ENCODE data around the gene EFNA2.

EFNA2 gene

DNA sequence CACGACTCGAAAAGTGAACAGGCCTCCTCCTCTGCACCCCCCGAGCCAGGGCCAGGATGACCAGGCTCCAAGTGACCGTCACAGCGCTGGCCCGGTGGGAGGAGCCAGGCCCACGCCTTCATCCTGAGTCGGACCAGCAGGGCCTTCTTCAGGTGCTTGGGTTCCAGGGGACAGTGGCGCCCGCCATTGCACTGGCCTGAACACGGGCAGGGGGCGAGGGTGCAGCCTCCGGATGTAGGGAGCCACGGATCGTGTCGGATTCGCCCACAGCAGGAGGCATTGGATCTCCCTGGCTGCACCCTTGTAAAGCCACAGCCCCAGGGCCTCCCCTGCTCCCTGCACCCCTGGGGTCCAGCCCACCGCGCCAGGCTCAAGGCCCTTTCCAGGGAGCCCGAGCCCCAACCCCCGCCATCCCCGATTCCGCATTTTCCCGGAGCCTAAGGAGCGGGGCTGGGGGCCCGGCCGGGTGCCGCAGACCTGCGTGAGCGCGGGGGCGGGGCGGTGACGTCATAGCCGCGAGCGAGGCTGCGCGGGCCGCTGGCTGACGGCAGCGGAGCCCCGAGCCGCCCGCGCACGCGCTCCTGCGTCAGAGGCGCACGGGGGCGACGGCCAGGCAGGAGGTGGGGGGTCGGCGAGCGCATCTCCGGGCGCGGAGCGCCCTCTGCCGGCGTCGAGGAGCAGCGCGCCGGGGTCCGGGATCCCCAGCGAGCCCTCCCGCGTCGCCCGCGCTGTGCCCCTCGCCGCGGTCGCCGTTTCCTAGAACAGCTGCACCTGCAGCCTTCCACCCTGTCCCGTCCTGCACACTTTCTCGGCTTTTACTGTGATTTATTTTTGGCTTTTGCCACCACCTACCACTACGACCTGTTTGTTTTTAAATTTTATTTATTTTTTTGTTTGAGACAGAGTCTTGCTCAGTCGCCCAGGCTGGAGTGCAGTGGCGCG lies 45.6 kb upstream of the EFNA2 start:
- DNase-seq (ENCODE audit: low spot score), result peak; percentile 94
- peak overlapping the region; percentile 100 for H2AK5ac ChIP-seq (ENCODE audit: low read depth, low read length)
- peak overlapping the region; percentile 95 for H3K4ac ChIP-seq (ENCODE audit: low read length)
- H3K18ac ChIP-seq (ENCODE audit: low read length), result peak overlapping the region; percentile 98
- H3K23ac ChIP-seq (ENCODE audit: low read depth, low read length, poor library complexity), result peak overlapping the region; percentile 91
- H3K9me3 ChIP-seq (replicated peaks in 1 of 2; ENCODE audit: control insufficient read depth in 2 of 2, insufficient read depth in 1 of 2, low read depth in 1 of 2, low read length in 2 of 2), result no peaks in the 10 kb centered on the region
- H2BK15ac ChIP-seq (ENCODE audit: low read length), result peak overlapping the region; percentile 99
- peaks cover 10 to 19% of the 10 kb centered on the region in 2 donors for H3K36me3 ChIP-seq (replicated peaks in 1 of 2; ENCODE audit: control insufficient read depth in 2 of 2, insufficient read depth in 2 of 2, low read length in 2 of 2)
- peak overlapping the region; percentile 96 for H3K9ac ChIP-seq (ENCODE audit: low read depth, low read length, poor library complexity)
- peak overlapping the region; percentile 89 for H3K14ac ChIP-seq (ENCODE audit: low read length)
- peak overlapping the region; percentile 69 for H3K4me2 ChIP-seq (ENCODE audit: insufficient read depth, low read length, poor library complexity, severe bottlenecking)
- H2BK12ac ChIP-seq (ENCODE audit: low read length), result peak overlapping the region; percentile 97
- H3K4me1 ChIP-seq (ENCODE audit: control insufficient read depth in 2 of 2, insufficient read depth in 1 of 2, low read depth in 1 of 2, low read length in 2 of 2), result peaks cover 29 to 36% of the 10 kb centered on the region in 2 donors
- peak overlapping the region; percentile 92 for H4K8ac ChIP-seq (ENCODE audit: low read depth, low read length)
- WGBS, 2 donors (ENCODE audit: extremely low coverage in 2 of 2, insufficient read length in 2 of 2, insufficient replicate concordance in 1 of 2), result no CpG with 5 or more reads among the region's 84 CpGs
- peak overlapping the region; percentile 26 to 70 for H3K4me3 ChIP-seq (ENCODE audit: low read length in 2 of 2)
- H2BK5ac ChIP-seq (ENCODE audit: low read length), result peak overlapping the region; percentile 95
- H3K27ac ChIP-seq (replicated peaks; ENCODE audit: low read length), result no peak overlapping the region
- H3K79me1 ChIP-seq (ENCODE audit: low read depth, low read length), result peaks cover 28% of the 10 kb centered on the region
- H4K91ac ChIP-seq (ENCODE audit: low read depth, low read length, poor library complexity), result peak overlapping the region; percentile 85
- peak overlapping the region; percentile 97 for H2BK120ac ChIP-seq (ENCODE audit: low read depth, low read length)
- no peaks in the 10 kb centered on the region for H3K27me3 ChIP-seq (ENCODE audit: control insufficient read depth in 3 of 3, insufficient read depth in 3 of 3, low read depth in 1 of 3, low read length in 3 of 3)
- H2AFZ ChIP-seq (ENCODE audit: low read length), result peak overlapping the region; percentile 58

DNA sequence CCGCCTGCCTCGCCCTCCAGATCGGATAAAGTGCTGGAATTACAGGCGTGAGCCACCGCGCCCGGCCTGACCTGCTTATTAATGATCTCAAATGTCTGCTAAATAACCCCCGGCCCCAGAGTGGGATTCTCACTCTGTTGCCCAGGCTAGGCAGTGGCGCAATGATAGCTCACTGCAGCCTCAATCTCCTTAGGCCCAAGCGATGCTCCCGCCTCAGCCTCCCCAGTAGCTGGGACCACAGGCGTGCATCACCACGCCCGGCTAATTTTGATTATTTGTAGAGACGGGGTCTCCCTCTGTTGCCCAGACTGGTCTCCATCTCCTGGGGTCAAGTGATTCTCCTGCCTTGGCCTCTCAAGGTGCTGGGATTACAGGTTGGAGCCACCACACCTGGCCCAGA lies 44.7 kb upstream of the EFNA2 start:
- Histone ChIP-seq H2AFZ (ENCODE audit: low read length) (peak overlapping the region; percentile 89), H3K27ac (replicated peaks; ENCODE audit: low read length) (no peak overlapping the region), H3K4ac (ENCODE audit: low read length) (no peak overlapping the region), H3K36me3 (replicated peaks in 1 of 2; ENCODE audit: control insufficient read depth in 2 of 2, insufficient read depth in 2 of 2, low read length in 2 of 2) (peaks cover 1 to 10% of the 10 kb centered on the region in 2 donors), H3K4me2 (ENCODE audit: insufficient read depth, low read length, poor library complexity, severe bottlenecking) (no peak overlapping the region), H2BK120ac (ENCODE audit: low read depth, low read length) (no peak overlapping the region), H3K9me3 (replicated peaks in 1 of 2; ENCODE audit: control insufficient read depth in 2 of 2, insufficient read depth in 1 of 2, low read depth in 1 of 2, low read length in 2 of 2) (no peaks in the 10 kb centered on the region), H2BK5ac (ENCODE audit: low read length) (no peak overlapping the region), H2BK12ac (ENCODE audit: low read length) (peak overlapping the region; percentile 84), H4K8ac (ENCODE audit: low read depth, low read length) (no peak overlapping the region), H3K18ac (ENCODE audit: low read length) (no peak overlapping the region), H3K4me3 (ENCODE audit: low read length in 2 of 2) (peak overlapping the region in 1 of 2 donors; percentile 63), H2AK5ac (ENCODE audit: low read depth, low read length) (peak overlapping the region; percentile 90), H3K9ac (ENCODE audit: low read depth, low read length, poor library complexity) (peak overlapping the region; percentile 44), H3K23ac (ENCODE audit: low read depth, low read length, poor library complexity) (no peak overlapping the region), H3K4me1 (ENCODE audit: control insufficient read depth in 2 of 2, insufficient read depth in 1 of 2, low read depth in 1 of 2, low read length in 2 of 2) (peaks cover 29 to 37% of the 10 kb centered on the region in 2 donors), H3K27me3 (ENCODE audit: control insufficient read depth in 3 of 3, insufficient read depth in 3 of 3, low read depth in 1 of 3, low read length in 3 of 3) (no peaks in the 10 kb centered on the region), H3K79me1 (ENCODE audit: low read depth, low read length) (peaks cover 21% of the 10 kb centered on the region), H2BK15ac (ENCODE audit: low read length) (no peak overlapping the region), H3K14ac (ENCODE audit: low read length) (no peak overlapping the region), H4K91ac (ENCODE audit: low read depth, low read length, poor library complexity) (no peak overlapping the region)
- DNase-seq (ENCODE audit: low spot score), result no peak
- no CpG with 5 or more reads among the region's 15 CpGs for WGBS, 2 donors (ENCODE audit: extremely low coverage in 2 of 2, insufficient read length in 2 of 2, insufficient replicate concordance in 1 of 2)

DNA sequence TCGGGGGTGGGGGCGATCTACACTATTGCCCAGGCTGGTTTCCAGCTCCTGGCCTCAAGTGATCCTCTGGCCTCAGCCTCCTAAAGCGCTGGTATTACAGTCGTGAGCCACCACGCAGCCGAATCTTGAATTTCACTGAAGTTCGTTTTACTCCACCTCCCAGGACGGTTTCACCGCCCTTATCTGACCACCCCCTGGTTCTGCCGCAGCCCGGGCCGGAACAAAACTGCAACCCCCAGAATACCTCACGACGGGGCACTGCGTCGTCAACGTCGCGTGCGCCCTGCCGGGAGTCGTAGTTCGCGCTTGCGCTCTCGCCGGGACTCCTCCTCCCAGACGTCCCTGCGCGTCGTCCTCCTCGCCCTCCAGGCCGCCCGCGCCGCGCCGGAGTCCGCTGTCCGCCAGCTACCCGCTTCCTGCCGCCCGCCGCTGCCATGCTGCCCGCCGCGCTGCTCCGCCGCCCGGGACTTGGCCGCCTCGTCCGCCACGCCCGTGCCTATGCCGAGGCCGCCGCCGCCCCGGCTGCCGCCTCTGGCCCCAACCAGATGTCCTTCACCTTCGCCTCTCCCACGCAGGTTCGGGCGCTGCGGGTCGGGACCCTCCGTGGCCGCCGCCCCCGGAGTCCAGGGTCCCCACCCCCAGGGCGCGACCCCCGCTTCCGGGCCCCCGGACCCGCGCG lies 44.1 kb upstream of the EFNA2 start, which contains the start of gene ATP5F1D:
TSS of gene ATP5F1D (plus strand) at position 335 of the 679 bp plus-strand sequence. CDS start at position 435, 100 bp downstream.
- H3K79me1 ChIP-seq (ENCODE audit: low read depth, low read length), result peaks cover 17% of the 10 kb centered on the region
- no peak within 1 kb of the TSS for H4K91ac ChIP-seq (ENCODE audit: low read depth, low read length, poor library complexity)
- peak within 1 kb of the TSS; percentile 97 for H3K18ac ChIP-seq (ENCODE audit: low read length)
- H2BK12ac ChIP-seq (ENCODE audit: low read length), result peak within 1 kb of the TSS; percentile 84
- H3K36me3 ChIP-seq (replicated peaks in 1 of 2; ENCODE audit: control insufficient read depth in 2 of 2, insufficient read depth in 2 of 2, low read length in 2 of 2), result peaks cover 0 to 8% of the 10 kb centered on the region in 2 donors
- peak within 1 kb of the TSS; percentile 92 for H3K23ac ChIP-seq (ENCODE audit: low read depth, low read length, poor library complexity)
- H3K27ac ChIP-seq (replicated peaks; ENCODE audit: low read length), result no peak within 1 kb of the TSS
- H3K27me3 ChIP-seq (ENCODE audit: control insufficient read depth in 3 of 3, insufficient read depth in 3 of 3, low read depth in 1 of 3, low read length in 3 of 3), result no peaks in the 10 kb centered on the region
- H3K4ac ChIP-seq (ENCODE audit: low read length), result peak within 1 kb of the TSS; percentile 38
- peak within 1 kb of the TSS; percentile 98 for H2AK5ac ChIP-seq (ENCODE audit: low read depth, low read length)
- H2AFZ ChIP-seq (ENCODE audit: low read length), result peak within 1 kb of the TSS; percentile 89
- peak within 1 kb of the TSS; percentile 99 for H3K9ac ChIP-seq (ENCODE audit: low read depth, low read length, poor library complexity)
- no peak within 1 kb of the TSS for H2BK120ac ChIP-seq (ENCODE audit: low read depth, low read length)
- peak within 1 kb of the TSS; percentile 68 for H3K4me2 ChIP-seq (ENCODE audit: insufficient read depth, low read length, poor library complexity, severe bottlenecking)
- no CpG with 5 or more reads among the region's 79 CpGs for WGBS, 2 donors (ENCODE audit: extremely low coverage in 2 of 2, insufficient read length in 2 of 2, insufficient replicate concordance in 1 of 2)
- H4K8ac ChIP-seq (ENCODE audit: low read depth, low read length), result peak within 1 kb of the TSS; percentile 65
- H3K4me1 ChIP-seq (ENCODE audit: control insufficient read depth in 2 of 2, insufficient read depth in 1 of 2, low read depth in 1 of 2, low read length in 2 of 2), result peaks cover 29 to 37% of the 10 kb centered on the region in 2 donors
- H3K14ac ChIP-seq (ENCODE audit: low read length), result peak within 1 kb of the TSS; percentile 71
- peak; percentile 87 for DNase-seq (ENCODE audit: low spot score)
- peak within 1 kb of the TSS; percentile 63 to 92 for H3K4me3 ChIP-seq (ENCODE audit: low read length in 2 of 2)
- no peaks in the 10 kb centered on the region for H3K9me3 ChIP-seq (replicated peaks in 1 of 2; ENCODE audit: control insufficient read depth in 2 of 2, insufficient read depth in 1 of 2, low read depth in 1 of 2, low read length in 2 of 2)
- H2BK5ac ChIP-seq (ENCODE audit: low read length), result peak within 1 kb of the TSS; percentile 54
- H2BK15ac ChIP-seq (ENCODE audit: low read length), result peak within 1 kb of the TSS; percentile 96

All from neuronal stem cell (in vitro differentiated cells).